NCI-H2196 treated with DMSO at 0.1 percent for 48 hours (cell line): ENCODE results near the gene NSUN5.
"Not testable (repeated sequence)": the region's sequence is repeated elsewhere in the genome, so short reads cannot be mapped to it uniquely, and the experiment has no call there.

Experiments
- DNase-seq: peaks from one replicate; lab custom pipeline; 2025; ENCODE audit not compliant: unreplicated experiment; lab: John Stamatoyannopoulos, UW

NSUN5 gene

GRCh38 chr7:73297706-73298105 lies 10.9 kb downstream of the NSUN5 start:
- not testable (repeated sequence) for DNase-seq

GRCh38 chr7:73297235-73297634 lies 11.4 kb downstream of the NSUN5 start:
- DNase-seq: not testable (repeated sequence)

GRCh38 chr7:73277210-73277609 lies 31.4 kb downstream of the NSUN5 start:
- DNase-seq: not testable (repeated sequence)

- not testable (repeated sequence) for DNase-seq
These were observed 40.8 kb downstream of the NSUN5 start for GRCh38 chr7:73267813-73268212.

- not testable (repeated sequence) for DNase-seq
These were observed 41.8 kb downstream of the NSUN5 start for GRCh38 chr7:73266719-73267368.

- DNase-seq: not testable (repeated sequence)
These were observed 46.2 kb downstream of the NSUN5 start for GRCh38 chr7:73262416-73262815.
